Measurements from ENCODE around the gene ABCA1.

DNA sequence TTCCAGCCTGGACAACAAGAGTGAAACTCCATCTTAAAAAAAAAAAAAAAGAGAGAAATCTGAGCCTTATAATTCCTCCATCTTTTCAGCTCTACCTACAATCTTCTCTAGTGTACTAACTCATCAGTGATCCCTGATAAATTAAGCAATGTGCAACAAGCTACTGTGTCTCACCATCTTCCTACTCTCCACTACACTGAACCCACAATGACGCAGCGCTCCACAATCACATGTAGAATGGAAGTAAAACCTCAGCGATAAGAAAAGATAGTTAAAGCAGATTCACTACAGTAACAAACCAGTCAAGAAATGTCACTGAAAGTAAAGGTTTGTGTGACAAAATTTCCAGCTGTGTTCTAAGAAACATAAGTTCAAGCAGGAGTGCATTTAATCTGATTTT, 13.5 kb downstream of the ABCA1 start:
- no peak for TF ChIP-seq CTCF (conservative IDR thresholded peaks at IDR 0.05)
- no peak for TF ChIP-seq ZFX (IDR thresholded peaks at IDR 0.05)

Data from C4-2B (cell line).